ENCODE measurements around the gene MAPT. TPM values are rescaled to one million over a fixed set of nuclear protein-coding genes. Genes with fewer than 3 reads are reported as not detected.
"Not testable (repeated sequence)": the region's sequence is repeated elsewhere in the genome, so short reads cannot be mapped to it uniquely, and the experiment has no call there.

The MAPT gene
- polyA plus RNA-seq, 3 donors = 0.04 TPM; not detected in 2

GRCh38 chr17:45956090-45956489 lies 61.7 kb downstream of the MAPT start:
- intact Hi-C loops (cut with micrococcal nuclease) = no loop called here
- H3K27ac Mint-ChIP-seq = no peak overlapping the region
- Histone ChIP-seq H4K20me1 (ENCODE audit: insufficient read depth, low read length) (no peaks in the 10 kb centered on the region), H3K4me1 (ENCODE audit: control insufficient read depth in 1 of 2, insufficient read depth in 2 of 2, low read length in 2 of 2) (no peaks in the 10 kb centered on the region), H2AFZ (ENCODE audit: insufficient read depth, low read depth, low read length, poor library complexity, severe bottlenecking) (no peak overlapping the region), H3K4me3 (replicated peaks in 1 of 3; ENCODE audit: low read depth in 2 of 3, low read length in 3 of 3) (no peak overlapping the region), H3K36me3 (replicated peaks in 1 of 2; ENCODE audit: control insufficient read depth in 1 of 2, insufficient read depth in 2 of 2, low read length in 2 of 2) (no peaks in the 10 kb centered on the region), H3K9me3 (replicated peaks in 1 of 2; ENCODE audit: control insufficient read depth in 1 of 2, insufficient read depth in 1 of 2, low read length in 2 of 2) (no peaks in the 10 kb centered on the region), H3K4me2 (replicated peaks; ENCODE audit: extremely low read depth, low read length, poor library complexity, severe bottlenecking) (no peak overlapping the region), H3K9ac (ENCODE audit: insufficient read depth, low read length, poor library complexity, severe bottlenecking) (no peak overlapping the region), H3K27me3 (ENCODE audit: control insufficient read depth in 2 of 2, insufficient read depth in 2 of 2, low read length in 2 of 2) (peaks cover 0 to 2% of the 10 kb centered on the region in 2 donors), H3K27ac (ENCODE audit: low read depth in 1 of 2, low read length in 2 of 2) (no peak overlapping the region), H3K79me2 (ENCODE audit: insufficient read depth, low read length) (no peaks in the 10 kb centered on the region)
- H3K27me3 Mint-ChIP-seq (ENCODE audit: low read depth in 3 of 3) = peaks cover 7 to 16% (median 11%) of the 10 kb centered on the region in 3 donors
- TF ChIP-seq CTCF (IDR thresholded peaks at IDR 0.05) = no peak
- no peaks in the 10 kb centered on the region for H3K36me3 Mint-ChIP-seq
- no peak overlapping the region for H3K4me3 Mint-ChIP-seq
- no peak for DNase-seq
- H3K9me3 Mint-ChIP-seq = peaks cover 0 to 2% (median 0%) of the 10 kb centered on the region in 7 donors
- no peaks in the 10 kb centered on the region for H3K4me1 Mint-ChIP-seq
- 100% methylated on average over 1 of the region's 3 CpGs for WGBS (ENCODE audit: insufficient coverage)

- H2AFZ ChIP-seq (ENCODE audit: insufficient read depth, low read depth, low read length, poor library complexity, severe bottlenecking); H3K4me3 Mint-ChIP-seq; H3K9me3 ChIP-seq (replicated peaks in 1 of 2; ENCODE audit: control insufficient read depth in 1 of 2, insufficient read depth in 1 of 2, low read length in 2 of 2); DNase-seq; H3K79me2 ChIP-seq (ENCODE audit: insufficient read depth, low read length); H3K27ac ChIP-seq (ENCODE audit: low read depth in 1 of 2, low read length in 2 of 2); H3K27me3 ChIP-seq (ENCODE audit: control insufficient read depth in 2 of 2, insufficient read depth in 2 of 2, low read length in 2 of 2); H3K36me3 ChIP-seq (replicated peaks in 1 of 2; ENCODE audit: control insufficient read depth in 1 of 2, insufficient read depth in 2 of 2, low read length in 2 of 2); H3K36me3 Mint-ChIP-seq; intact Hi-C loops (cut with micrococcal nuclease); H3K9me3 Mint-ChIP-seq; H3K4me1 ChIP-seq (ENCODE audit: control insufficient read depth in 1 of 2, insufficient read depth in 2 of 2, low read length in 2 of 2); H4K20me1 ChIP-seq (ENCODE audit: insufficient read depth, low read length); H3K27ac Mint-ChIP-seq; H3K4me1 Mint-ChIP-seq; H3K9ac ChIP-seq (ENCODE audit: insufficient read depth, low read length, poor library complexity, severe bottlenecking); H3K4me3 ChIP-seq (replicated peaks in 1 of 3; ENCODE audit: low read depth in 2 of 3, low read length in 3 of 3); H3K4me2 ChIP-seq (replicated peaks; ENCODE audit: extremely low read depth, low read length, poor library complexity, severe bottlenecking): not testable (repeated sequence)
- peaks cover 6 to 13% (median 7%) of the 10 kb centered on the region in 3 donors for H3K27me3 Mint-ChIP-seq (ENCODE audit: low read depth in 3 of 3)
- no CpG with 5 or more reads among the region's 4 CpGs for WGBS (ENCODE audit: insufficient coverage)
Observed at GRCh38 chr17:45956746-45957145, 62.4 kb downstream of the MAPT start.
